HEK293T (cell line): ENCODE data around the gene THTPA.

Experiments
- BHLHE40 ChIP-seq: fragments of 450-650 bp; IDR thresholded peaks from 2 replicates; pipeline ENCODE4 v1.6.1; 2016; ENCODE audit warnings: mild to moderate bottlenecking, moderate library complexity, borderline replicate concordance
- ELF4 ChIP-seq: fragments of 450-650 bp; IDR thresholded peaks from 2 replicates; pipeline ENCODE4 v1.6.1; 2017; ENCODE audit warnings: antibody characterized with exemption
- FOXA1 ChIP-seq: fragments of 450-650 bp; IDR thresholded peaks from 2 replicates; pipeline ENCODE4 v1.6.1; 2016; ENCODE audit warnings: mild to moderate bottlenecking
- FOXK2 ChIP-seq: fragments of 450-650 bp; IDR thresholded peaks from 2 replicates; pipeline ENCODE4 v1.6.1; 2016; ENCODE audit warnings: mild to moderate bottlenecking
- FOXM1 ChIP-seq: fragments of 450-650 bp; IDR thresholded peaks from 2 replicates; pipeline ENCODE4 v1.6.1; 2017; ENCODE audit warnings: mild to moderate bottlenecking, borderline replicate concordance
- NFRKB ChIP-seq: fragments of 450-650 bp; IDR thresholded peaks from 2 replicates; pipeline ENCODE4 v1.6.1; 2016; ENCODE audit warnings: mild to moderate bottlenecking, moderate library complexity
- PKNOX1 ChIP-seq: fragments of 450-650 bp; IDR thresholded peaks from 2 replicates; pipeline ENCODE4 v1.6.1; 2016
- SP1 ChIP-seq: fragments of 450-650 bp; IDR thresholded peaks from 2 replicates; pipeline ENCODE4 v1.6.1; 2017
- SUZ12 ChIP-seq: fragments of 450-650 bp; IDR thresholded peaks from 2 replicates; pipeline ENCODE4 v1.6.1; 2016; ENCODE audit warnings: mild to moderate bottlenecking
- TARDBP ChIP-seq: fragments of 450-650 bp; IDR thresholded peaks from 2 replicates; pipeline ENCODE4 v1.6.1; 2016
- ZNF384 ChIP-seq: fragments of 450-650 bp; IDR thresholded peaks from 2 replicates; pipeline ENCODE4 v1.6.1; 2016

GRCh38 chr14:23561259-23561658, 5.2 kb downstream of the THTPA start:
- TF ChIP-seq ELF4 (no peak), TARDBP (no peak), ZNF384 (no peak), BHLHE40 (no peak), SUZ12 (no peak), FOXA1 (no peak), FOXM1 (no peak), SP1 (no peak), NFRKB (no peak), FOXK2 (no peak), PKNOX1 (no peak)
